SK-N-SH (cell line): ENCODE measurements around the gene TGFBR3.

Experiments used
- CTCF ChIP-seq: fragments of 200-600 bp; sonication (generic); IDR thresholded peaks from 2 replicates; pipeline ENCODE4 v1.6.1; 2017; ENCODE audit warnings: antibody characterized with exemption, mild to moderate bottlenecking, moderate library complexity
- GABPA ChIP-seq: IDR thresholded peaks from 2 replicates; pipeline ENCODE4 v1.4.0; 2012; ENCODE audit warnings: low read depth, mild to moderate bottlenecking
- GATA2 ChIP-seq: sonication (generic); formaldehyde crosslinking; IDR thresholded peaks from 2 replicates; pipeline ENCODE4 v1.5.0; 2020; ENCODE audit warnings: mild to moderate bottlenecking, missing genetic modification reagents
- IRF3 ChIP-seq: fragments of 150-350 bp; IDR thresholded peaks from 2 replicates; pipeline ENCODE4 v1.6.1; 2016; ENCODE audit warnings: mild to moderate bottlenecking, low read depth, low read length
- JUND ChIP-seq: IDR thresholded peaks from 2 replicates; pipeline ENCODE4 v1.4.0; 2012
- MEF2A ChIP-seq: IDR thresholded peaks from 2 replicates; pipeline ENCODE4 v1.4.0; 2012; ENCODE audit warnings: low read depth, borderline replicate concordance
- NRF1 ChIP-seq: IDR thresholded peaks from 2 replicates; pipeline ENCODE4 v1.6.1; 2012; ENCODE audit warnings: low read depth, mild to moderate bottlenecking, low read length
- POLR2AphosphoS5 ChIP-seq: IDR thresholded peaks from 2 replicates; pipeline ENCODE4 v1.6.1; 2012; ENCODE audit warnings: low read depth, low read length
- REST ChIP-seq: IDR thresholded peaks from 2 replicates; pipeline ENCODE4 v1.6.1; 2012; ENCODE audit warnings: mild to moderate bottlenecking, low read depth, low read length, moderate library complexity
- SMC3 ChIP-seq: IDR thresholded peaks from 2 replicates; pipeline ENCODE4 v1.6.1; 2012; ENCODE audit warnings: low read depth, low read length, improper control_type of control experiment
- TEAD4 ChIP-seq: IDR thresholded peaks from 2 replicates; pipeline ENCODE4 v1.4.0; 2012; ENCODE audit warnings: mild to moderate bottlenecking, borderline replicate concordance; ENCODE audit not compliant: insufficient read depth

- TF ChIP-seq CTCF (no peak), POLR2AphosphoS5 (no peak), TEAD4 (no peak), NRF1 (no peak), IRF3 (no peak), SMC3 (no peak), GATA2 (CRISPR knock-in tag) (no peak), REST (no peak), GABPA (no peak), MEF2A (no peak), JUND (no peak)
Measured at GRCh38 chr1:91717839-91718238, 168.1 kb downstream of the TGFBR3 start.
